GF-D8 (cell line): ENCODE data around the gene MRPL43.
A peak's percentile ranks its signal among the peaks of the same experiment; 100 is the strongest.
"Not testable (repeated sequence)": the region's sequence is repeated elsewhere in the genome, so short reads cannot be mapped to it uniquely, and the experiment has no call there.

Experiments used
- DNase-seq: peaks from one replicate; lab custom pipeline; 2025; lab: John Stamatoyannopoulos, UW

Gene MRPL43

DNA sequence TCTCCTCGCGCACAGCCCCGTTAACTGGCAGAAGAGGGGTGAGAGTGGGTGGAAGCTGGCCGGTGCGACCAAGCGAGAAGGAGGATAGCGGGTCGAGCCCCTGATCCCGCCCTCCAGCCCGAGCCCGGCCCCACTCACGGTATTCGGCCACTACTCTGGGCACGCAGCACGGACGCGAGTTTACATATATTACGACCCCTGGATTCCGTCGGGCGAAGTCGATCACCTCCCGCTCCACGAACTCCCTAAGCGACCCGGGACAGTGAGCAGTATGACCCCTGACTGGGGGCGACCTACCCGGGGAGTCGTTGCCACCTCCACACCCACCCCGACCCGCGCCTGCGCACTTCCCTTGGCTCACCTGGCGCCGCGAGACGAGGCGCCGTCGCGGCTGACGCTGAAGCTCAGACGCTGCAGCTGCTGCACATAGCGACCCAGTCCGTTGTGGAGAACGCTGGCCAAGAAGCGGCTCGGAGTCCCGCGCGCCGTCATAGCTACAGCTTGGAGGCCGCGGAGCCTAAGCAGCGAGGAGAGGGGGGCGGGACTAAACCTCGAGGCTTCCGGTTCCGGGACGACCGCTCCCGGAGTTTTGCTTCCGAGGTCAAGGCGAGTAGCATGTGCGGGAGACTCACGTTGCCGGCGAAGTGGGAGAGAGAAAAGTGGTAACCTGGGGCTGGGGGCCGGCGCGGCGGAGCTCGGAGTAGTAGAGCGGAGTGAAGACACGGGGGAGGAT is at the start of gene MRPL43, which contains the start of gene TWNK:
MRPL43 (minus strand) TSS at position 546 of the 733 bp plus-strand sequence; CDS start at position 492, 54 bp downstream.
TWNK (plus strand) TSS at position 592 of the 733 bp plus-strand sequence. CDS start 668 bp downstream, outside the sequence.
- peak; percentile 41 for DNase-seq

DNA sequence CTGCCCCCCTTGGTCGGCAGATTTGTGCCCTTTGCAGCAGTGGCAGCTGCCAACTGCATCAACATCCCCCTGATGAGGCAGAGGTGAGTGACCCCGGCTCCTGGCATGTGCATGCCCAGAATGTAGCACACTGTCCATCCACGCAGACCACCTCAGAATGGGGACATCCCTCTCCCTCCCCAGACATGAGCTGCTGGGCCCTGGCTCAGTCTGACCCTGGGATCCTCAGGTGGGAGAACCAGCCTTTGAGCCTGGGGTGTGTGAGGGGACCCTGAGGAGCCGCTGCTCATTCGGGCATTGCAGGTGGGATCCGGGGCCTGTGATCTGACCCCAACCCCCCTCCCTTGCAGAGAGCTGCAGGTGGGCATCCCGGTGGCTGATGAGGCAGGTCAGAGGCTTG is 49.4 kb upstream of the MRPL43 start:
- DNase-seq = no peak

DNA sequence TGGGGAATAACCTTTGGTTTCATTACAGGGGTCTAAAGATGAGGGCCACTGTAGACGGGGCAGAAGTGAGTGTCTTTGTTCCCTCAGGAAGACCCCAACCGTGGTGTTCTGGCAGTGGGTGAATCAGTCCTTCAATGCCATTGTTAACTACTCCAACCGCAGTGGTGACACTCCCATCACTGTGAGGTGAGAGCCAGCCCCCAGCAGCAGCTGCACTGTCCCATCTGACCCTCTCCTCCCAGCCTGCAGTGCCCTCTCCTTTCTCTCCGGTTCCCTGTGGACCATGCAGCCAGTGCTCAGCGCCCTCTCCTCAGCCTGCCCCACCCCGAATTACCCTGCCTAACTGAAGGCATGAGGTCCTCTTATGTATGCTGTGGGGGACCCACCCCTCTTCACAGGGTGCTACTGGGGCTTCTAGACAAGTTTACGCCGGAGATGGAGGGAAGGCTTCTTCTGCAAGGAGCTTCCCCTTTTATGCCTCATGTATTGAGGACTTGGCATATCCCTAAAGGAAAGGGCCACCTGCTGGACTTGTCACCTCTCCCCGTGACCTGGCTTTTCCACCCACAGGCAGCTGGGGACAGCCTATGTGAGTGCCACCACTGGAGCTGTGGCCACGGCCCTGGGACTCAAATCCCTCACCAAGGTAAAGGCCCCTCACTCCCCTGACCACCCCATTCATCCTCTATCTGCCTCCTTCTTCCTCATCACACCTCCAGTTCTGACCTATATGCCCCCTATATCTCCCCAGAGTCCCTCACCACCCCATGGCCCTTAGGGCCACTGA is 48.8 kb upstream of the MRPL43 start:
- no peak for DNase-seq

DNA sequence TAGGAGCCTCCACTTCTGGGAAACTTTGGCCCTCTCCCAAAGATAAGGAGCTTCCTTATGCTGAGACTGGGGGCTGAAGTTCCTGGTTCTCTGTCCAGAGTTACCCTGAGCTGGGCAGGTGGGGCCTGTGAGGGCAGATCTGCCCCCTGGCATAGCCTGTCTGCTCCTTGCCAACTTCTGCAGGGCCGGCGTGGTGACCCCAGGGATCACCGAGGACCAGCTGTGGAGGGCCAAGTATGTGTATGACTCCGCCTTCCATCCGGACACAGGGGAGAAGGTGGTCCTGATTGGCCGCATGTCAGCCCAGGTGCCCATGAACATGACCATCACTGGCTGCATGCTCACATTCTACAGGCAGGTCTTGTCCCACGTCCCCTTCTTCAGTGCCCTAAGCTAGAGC is 48.0 kb upstream of the MRPL43 start:
- no peak for DNase-seq

DNA sequence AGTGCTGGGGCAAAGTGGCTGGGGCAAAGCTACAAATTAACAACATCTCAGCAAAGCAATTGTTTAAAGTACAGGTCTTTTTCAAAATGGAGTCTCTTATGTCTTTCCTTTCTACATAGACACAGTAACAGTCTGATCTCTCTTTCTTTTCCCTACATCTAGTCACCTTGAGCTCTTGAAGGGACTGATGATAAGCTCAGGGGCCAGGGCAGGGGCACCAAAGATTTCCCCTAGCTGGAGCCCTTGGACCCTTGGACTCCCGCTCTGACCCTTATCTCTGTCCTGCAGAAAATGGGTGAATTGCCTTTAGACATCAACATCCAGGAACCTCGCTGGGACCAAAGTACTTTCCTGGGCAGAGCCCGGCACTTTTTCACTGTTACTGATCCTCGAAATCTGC is 47.1 kb upstream of the MRPL43 start:
- DNase-seq = not testable (repeated sequence)

DNA sequence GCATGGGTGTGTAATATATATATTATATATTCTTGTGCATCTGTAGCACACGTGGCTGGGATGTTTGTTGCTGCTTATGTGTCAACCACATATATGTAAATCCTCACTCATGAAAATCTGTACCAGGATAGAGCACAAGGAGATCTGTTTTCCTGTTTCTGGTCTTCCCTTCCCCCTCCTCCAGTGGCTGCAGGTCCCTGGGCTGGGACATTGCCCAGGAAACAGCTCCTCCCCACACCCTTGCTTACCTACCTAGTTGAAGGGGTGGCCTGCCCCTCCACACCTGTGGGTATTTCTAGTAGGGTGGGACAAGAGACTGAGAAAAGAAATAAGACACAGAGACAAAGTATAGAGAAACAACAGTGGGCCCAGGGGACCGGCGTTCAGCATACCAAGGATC is 46.0 kb upstream of the MRPL43 start:
- no peak for DNase-seq

DNA sequence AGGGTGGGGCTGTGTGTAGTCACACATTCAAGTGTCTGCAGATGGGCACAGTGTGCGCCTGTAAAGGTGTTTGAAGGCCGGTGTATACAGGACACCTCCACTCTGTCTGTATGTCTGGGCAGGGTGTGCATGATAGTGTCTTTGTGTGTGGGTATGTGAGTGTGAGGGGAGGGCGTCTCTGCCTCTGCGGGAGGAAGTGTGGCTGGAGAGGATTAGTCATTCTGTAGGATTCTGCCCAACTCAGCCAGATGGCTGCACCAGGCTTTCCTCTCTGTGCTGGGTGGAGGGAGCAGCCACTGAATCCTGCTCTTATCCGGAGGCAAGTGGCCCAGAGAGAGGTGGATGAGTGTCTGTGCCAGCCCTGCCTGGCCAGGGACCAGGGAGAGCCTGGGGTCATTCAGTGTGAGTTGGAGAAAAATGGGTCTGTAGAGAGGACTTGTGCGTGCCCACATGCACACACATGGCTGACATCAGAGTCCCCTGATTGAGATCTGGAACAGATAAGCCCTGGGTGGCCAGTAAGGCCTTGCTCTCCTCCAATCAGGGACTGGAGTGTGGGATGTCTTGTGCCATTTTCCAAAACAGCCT is 45.4 kb upstream of the MRPL43 start:
- peak; percentile 68 for DNase-seq

DNA sequence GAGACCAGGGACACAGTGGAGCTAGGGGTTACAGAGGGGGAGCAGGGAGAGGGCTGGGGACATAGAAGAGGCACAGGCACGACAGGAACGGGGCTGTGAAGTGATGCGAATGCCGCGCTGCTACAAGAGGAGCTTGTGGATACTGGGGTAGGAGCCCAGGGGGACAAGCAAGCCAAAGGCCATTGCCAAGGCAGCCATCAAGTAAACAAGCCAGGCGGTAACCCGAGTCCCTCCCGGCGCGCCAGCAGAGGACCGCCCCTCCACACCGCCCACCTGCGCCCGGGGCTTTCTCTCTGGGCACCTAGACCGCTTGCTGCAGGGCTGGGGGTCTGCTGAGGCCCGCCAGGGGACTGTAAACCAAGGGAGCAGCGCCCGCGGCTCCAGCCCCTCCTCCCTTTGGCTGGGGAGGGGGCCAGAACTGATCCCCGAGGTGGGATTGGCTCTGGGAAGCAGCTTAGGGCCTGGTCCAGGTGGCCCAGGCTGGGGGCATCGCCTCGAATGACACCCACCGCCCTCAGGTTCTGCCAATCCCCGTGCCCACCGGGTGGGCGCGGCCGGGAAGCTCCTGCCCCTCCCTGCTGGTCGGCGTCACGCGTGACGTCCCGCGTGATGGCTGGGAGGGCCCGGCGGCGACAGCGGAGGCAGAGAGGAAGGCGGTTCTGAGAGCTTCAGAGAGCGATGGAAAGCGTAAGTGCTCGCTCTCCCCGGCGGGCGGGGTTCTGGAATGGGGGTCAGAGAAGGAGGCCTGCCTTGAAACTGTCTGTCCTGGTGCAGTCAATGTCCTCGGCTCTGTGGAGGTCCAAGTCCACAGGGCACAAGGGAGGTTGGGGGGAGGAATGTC is 44.7 kb upstream of the MRPL43 start:
- no peak for DNase-seq

DNA sequence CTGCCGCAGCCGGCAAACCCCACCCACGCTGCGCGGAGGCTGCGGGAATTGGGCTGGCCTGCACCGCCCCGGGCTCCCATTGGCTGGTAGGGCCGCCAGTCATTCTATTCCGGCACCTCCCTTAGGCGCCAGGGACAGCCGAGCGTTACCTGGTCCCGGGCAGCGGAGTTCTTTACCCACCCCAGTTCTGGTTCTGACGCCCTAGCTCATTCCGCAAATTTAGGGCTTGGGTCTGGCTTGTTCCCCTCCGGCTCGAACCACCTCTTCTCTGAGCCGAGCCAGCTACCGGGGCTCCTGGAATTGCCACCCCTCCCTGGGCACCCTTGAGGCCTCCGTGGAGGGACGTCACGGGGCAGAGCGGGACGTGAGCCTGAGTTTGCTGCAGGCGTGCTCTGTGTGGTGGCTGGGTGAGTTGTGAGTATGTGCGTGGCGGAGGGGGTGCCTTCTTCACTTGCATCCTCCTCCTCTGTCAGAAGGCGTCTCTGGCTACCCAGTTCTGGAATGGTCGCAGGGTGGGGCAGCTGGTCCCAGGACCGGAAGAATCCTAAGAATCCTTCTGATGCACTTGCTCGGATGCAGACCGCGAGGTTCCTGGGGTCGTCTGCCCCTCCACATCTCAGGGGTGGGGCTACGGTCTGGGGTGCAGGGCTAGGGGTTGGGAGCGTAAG is 44.0 kb upstream of the MRPL43 start, which contains the start of the genes PDZD7 and SFXN3:
PDZD7 (minus strand) TSS at position 2 of the 668 bp plus-strand sequence. CDS start 910 bp downstream, outside the sequence.
SFXN3 (plus strand) TSS at position 107 of the 668 bp plus-strand sequence. CDS start 3,461 bp downstream, outside the sequence.
- DNase-seq = peak; percentile 70

DNA sequence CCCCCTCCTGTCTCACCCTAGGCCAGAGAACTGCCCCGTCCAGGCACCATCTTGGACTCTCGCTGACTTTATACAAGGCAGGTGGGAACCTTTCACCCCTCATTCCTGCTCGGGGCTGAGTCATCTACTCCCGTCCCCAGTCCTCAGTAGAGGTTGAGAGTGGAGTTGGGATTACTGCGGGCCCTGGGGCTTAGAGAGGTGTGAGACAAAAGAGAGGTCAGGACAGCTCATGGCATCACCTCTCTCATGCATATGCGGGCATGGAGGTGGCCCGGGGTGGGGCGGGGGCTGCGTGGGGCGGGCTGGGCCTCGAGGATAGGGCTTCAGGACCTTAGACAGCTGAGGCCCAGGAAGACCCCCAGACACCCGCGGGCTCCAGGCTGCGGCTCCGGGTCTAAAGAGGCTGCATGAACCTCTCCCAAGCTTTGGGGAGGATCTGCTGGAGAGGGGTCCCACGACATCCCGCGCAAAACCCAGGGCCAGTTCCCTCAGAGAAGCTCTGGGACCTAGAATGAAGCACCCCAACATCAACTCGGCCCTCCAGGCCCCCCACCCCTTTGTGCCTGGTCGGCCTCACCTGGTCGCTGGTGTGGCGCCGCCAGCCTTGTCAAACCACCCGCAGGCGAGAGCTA is 43.3 kb upstream of the MRPL43 start:
- no peak for DNase-seq

DNA sequence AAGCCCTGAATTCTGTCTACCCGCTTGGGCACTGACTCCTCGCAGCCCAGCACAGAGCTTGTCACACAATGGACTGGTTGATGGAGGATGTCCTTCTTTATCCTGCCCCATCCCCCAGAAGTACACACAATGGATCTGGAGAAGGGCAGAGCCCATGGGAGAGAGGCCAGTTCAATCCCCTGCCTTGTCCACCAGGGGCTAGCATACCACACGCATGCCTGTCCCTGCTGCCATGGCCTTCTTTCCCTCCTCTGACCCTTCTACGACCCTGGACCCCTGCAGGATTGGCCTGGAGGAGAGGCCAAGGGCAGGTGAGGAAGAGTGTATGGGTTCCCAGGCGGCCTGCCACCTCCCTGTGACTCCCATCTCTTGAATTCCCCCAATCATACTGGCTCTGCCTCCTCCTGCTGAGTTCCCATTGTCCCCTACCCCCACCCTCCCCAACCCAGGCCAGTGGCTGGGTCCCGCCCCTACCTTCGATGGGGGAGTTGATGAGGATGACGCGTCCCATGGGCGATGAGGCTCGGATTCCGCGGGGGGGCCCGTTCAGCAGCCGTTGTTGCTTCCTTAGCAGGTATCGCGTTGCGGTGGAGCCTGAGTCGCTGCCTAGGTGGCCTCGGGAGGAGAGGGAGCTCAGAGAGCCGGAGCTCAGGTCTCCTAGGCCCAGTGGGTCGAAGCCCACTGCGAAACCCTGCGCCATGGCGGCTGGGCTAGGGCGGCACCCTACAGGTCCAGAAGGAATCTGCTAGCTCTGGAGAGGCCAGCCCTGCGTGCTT is 42.4 kb upstream of the MRPL43 start:
- DNase-seq = no peak

DNA sequence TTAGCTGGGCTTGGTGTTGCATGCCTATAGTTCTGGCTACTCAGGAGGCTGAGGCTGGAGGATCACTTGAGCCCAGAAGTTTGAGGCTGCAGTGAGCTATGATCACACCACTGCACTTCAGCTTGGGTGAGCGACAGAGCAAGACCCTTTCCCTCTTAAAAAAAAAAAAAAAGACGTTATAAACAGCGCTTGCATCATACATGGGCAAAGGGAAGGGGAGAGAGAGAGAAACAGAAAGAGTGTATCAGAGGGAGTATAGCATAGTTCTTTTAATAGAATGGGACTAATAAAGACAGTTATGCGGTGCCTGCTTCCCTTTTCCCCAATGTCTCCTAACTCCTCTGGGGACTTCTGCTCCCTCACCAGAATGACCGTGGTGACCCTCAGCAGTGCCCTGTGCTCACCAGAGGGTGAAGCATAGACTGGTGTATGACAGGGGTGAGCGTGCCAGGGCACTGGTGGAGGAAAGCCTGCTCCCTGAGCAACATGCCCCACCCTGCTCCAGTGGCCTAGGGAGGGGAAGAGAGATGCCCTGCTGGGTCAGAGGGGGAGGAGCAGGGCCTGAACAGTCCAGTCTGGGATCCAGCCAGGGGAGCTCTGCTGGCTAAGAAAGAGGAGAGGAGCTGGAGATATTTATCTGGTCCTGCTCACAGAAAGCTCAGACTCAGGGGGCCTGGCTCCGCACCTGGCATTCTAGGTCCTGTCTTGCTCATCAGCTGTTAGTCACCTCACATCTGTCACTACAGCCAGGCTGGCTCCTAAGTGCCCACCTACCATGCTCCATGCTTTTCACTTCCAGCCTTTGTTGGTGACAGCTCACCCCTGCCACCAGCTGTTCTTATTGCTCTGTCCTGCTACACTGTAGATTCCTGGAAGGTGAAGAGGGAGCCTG is 41.4 kb upstream of the MRPL43 start:
- peak; percentile 11 for DNase-seq

DNA sequence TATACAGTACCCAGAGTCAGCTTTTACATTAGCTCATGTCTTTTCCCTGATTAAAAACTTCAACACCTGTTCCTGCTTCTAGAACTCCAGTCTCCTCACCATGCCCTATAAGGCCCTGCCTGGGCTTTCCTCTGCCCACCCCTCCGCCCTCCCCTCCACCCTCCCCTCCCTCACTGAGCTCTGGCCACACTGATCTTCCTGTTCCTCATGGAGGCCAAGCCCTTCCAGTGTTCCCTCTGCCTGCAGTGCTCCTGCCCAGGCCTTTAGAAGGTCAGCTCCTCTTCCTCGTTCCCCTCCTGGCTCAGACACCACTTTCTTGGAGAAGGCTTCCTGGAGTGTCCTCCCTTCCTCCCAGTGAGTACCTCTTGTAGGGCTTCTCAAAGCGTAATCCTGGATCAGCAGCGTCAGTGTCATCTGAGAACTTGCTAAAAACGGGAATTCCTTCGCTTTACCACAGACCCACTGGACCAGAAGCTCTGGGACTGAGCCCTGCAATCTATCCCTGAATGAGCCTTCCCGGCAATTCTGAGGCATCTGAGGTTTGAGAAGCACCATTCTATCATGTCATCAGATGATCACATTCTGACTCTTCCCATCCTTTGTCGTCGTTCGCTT is 39.9 kb upstream of the MRPL43 start:
- no peak for DNase-seq

DNA sequence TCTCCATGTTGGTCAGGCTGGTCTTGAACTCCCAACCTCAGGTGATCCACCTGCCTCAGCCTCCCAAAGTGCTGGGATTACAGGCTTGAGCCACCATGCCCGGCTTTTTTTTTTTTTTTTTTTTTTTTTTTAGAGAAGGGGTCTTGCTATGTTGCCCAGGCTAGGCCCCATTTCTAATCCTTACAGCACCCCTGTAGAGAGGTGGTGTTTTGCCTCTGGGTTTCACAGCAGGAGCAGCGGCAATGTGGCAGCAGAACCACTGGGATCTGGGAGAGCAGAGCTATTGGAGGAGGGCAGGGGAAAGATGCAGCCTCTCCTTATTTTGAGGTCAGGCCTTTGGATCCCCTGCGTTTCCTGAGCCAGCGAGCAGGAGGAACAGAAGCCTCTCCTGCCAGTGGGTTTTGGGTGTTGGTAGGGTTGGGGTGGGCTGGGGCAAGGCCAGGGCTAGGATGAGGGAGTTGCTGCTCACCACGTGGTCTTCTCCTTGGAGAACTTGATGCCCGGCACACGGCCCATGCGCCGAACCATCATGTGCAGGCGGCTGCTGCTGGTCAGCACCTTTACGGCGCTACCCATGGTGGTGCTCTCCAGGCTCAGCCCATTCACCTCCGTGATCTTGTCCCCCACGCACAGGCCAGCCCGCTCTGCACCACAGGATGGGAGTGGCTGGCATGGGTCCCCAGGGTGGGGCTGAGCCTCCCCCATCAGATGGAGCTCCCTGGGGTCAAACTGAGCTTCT is 35.8 kb upstream of the MRPL43 start:
- DNase-seq = no peak

DNA sequence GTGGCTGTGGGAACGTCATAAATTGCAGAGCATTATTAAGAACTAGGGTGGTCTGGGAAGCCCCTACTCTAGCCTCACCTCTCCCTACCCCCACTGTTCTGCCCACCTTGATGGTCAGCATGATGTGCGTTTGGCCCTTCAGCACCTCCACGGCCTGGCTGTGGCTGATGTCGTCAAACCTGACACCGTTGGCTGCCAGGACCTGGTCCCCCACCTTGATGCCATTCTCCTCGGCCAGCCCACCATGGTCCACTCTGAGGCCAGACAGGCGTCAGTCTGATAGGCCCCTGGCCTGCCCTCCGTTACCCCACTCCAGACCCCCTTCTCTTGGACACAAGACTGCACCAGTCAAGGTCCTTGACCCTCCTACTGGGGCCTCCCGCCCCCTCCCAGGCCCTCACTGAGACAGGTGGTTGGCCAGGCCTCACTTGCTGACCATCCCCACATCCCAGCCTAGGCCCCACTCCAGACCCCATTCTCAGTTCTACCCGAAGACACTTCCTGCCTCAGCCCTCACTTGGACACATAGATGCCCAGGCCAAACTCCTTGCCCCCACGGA is 34.5 kb upstream of the MRPL43 start:
- DNase-seq = no peak

DNA sequence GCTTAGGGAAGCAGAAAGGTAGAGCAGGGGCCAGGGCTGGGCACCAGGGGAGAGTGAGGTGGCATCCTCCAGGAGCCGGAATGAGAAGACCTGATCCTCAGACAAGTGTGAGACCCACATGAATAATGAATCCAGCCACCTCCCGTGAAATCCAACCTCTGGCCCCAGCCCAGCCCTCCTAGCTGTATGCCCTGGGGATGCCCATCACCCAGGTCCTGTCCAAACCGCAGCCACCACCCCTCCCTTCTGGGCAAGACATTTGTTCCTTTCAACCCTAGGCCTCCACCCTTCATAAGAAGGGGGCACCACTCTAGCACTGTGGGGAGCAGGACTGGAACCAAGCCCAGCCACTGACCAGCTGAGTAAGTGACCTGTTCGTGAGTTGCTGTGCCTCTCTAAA is 33.9 kb upstream of the MRPL43 start:
- DNase-seq = no peak

DNA sequence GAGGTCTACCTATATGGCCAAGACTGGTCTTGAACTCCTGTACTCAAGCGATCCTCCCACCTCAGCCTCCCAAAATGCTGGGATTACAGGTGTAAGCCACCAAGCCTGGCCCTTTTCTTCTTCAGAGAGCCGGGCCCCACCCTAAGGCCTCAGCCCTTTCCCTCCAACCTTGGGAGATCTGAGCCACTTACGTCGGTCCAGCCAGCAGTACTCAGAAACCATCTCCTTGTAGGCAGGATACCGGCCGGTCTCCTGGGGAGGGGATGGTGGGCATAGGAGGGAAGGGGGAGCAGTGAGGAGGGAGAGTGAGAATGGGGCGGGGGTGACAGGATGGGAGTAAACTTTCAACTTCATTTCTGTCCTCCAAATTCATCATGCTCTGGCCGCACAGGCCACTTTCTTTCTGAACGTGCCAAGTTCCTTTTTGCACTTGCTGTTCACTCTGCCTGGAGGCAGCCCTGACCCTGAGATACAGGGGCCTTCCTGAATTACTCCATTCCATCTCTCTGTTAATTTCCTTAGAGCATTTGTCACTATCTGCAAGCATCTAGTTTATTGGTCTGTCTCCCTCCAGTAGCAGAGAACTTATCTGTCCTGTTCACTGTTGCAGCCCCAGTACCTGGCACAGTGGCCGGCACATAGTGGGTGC is 33.3 kb upstream of the MRPL43 start:
- DNase-seq = no peak
